H9 (cell line): Measurements from ENCODE around the gene ANKRD40. TPM values are rescaled to one million over a fixed set of nuclear protein-coding genes. Genes with fewer than 3 reads are reported as not detected.

Source experiments
- DNase-seq: peaks from one replicate; pipeline ENCODE4 v3.0.0-alpha.2; 2017
- H2AFZ ChIP-seq: one replicate; pipeline ENCODE4 v1.6.1; 2013; ENCODE audit warnings: mild to moderate bottlenecking, low read length, control low read depth, moderate library complexity
- H2AK5ac ChIP-seq: 2 replicates; pipeline ENCODE4 v1.6.1; 2013; ENCODE audit warnings: low read length, control low read depth, mixed read lengths; ENCODE audit not compliant: insufficient read length
- H2BK120ac ChIP-seq: one replicate; pipeline ENCODE4 v1.6.1; 2013; ENCODE audit warnings: low read depth, mild to moderate bottlenecking, low read length, control low read depth, inconsistent platforms; ENCODE audit not compliant: poor library complexity, severe bottlenecking
- H2BK12ac ChIP-seq: 2 replicates; pipeline ENCODE4 v1.6.1; 2013; ENCODE audit warnings: low read length, control low read depth, mixed read lengths, low read depth; ENCODE audit not compliant: insufficient read length
- H2BK15ac ChIP-seq: 2 replicates; pipeline ENCODE4 v1.6.1; 2013; ENCODE audit warnings: low read depth, low read length, control low read depth
- H2BK20ac ChIP-seq: one replicate; pipeline ENCODE4 v1.6.1; 2013; ENCODE audit warnings: low read depth, mild to moderate bottlenecking, low read length, control low read depth, inconsistent platforms; ENCODE audit not compliant: poor library complexity, severe bottlenecking
- H2BK5ac ChIP-seq: 2 replicates; pipeline ENCODE4 v1.6.1; 2013; ENCODE audit warnings: low read length, control low read depth, mixed read lengths; ENCODE audit not compliant: insufficient read length
- H3K14ac ChIP-seq: 2 replicates; pipeline ENCODE4 v1.6.1; 2013; ENCODE audit warnings: low read length, control low read depth; ENCODE audit not compliant: insufficient read depth
- H3K18ac ChIP-seq: 2 replicates; pipeline ENCODE4 v1.6.1; 2013; ENCODE audit warnings: low read depth, mild to moderate bottlenecking, mixed read lengths, low read length, control low read depth; ENCODE audit not compliant: insufficient read length
- H3K23ac ChIP-seq: 2 replicates; pipeline ENCODE4 v1.6.1; 2013; ENCODE audit warnings: low read length, control low read depth, mixed read lengths, low read depth; ENCODE audit not compliant: insufficient read length
- H3K23me2 ChIP-seq: 2 replicates; pipeline ENCODE4 v1.6.1; 2013; ENCODE audit warnings: low read depth, mild to moderate bottlenecking, mixed read lengths, low read length, control low read depth; ENCODE audit not compliant: insufficient read length, poor library complexity, severe bottlenecking
- H3K27ac ChIP-seq: 2 replicates; pipeline ENCODE4 v1.5.1; 2013; ENCODE audit warnings: low read length, control low read depth, mixed read lengths, low read depth; ENCODE audit not compliant: insufficient read length
- H3K27me3 ChIP-seq: 2 replicates; pipeline ENCODE4 v1.6.1; 2013; ENCODE audit warnings: low read length, control low read depth, inconsistent platforms; ENCODE audit not compliant: insufficient read depth
- H3K4ac ChIP-seq: 2 replicates; pipeline ENCODE4 v1.6.1; 2013; ENCODE audit warnings: low read depth, mild to moderate bottlenecking, control low read depth, inconsistent platforms, low read length, moderate library complexity
- H3K4me1 ChIP-seq: 2 replicates; pipeline ENCODE4 v1.6.1; 2013; ENCODE audit warnings: low read length, control low read depth, inconsistent platforms; ENCODE audit not compliant: insufficient read depth
- H3K4me2 ChIP-seq: 2 replicates; pipeline ENCODE4 v1.6.1; 2013; ENCODE audit warnings: low read length, control low read depth, mixed read lengths; ENCODE audit not compliant: insufficient read length, insufficient read depth
- H3K56ac ChIP-seq: 2 replicates; pipeline ENCODE4 v1.6.1; 2013; ENCODE audit warnings: low read depth, mild to moderate bottlenecking, mixed read lengths, low read length, control low read depth; ENCODE audit not compliant: insufficient read length
- H3K79me1 ChIP-seq: 2 replicates; pipeline ENCODE4 v1.6.1; 2013; ENCODE audit warnings: low read depth, mild to moderate bottlenecking, moderate library complexity, low read length, control low read depth, inconsistent platforms; ENCODE audit not compliant: insufficient read depth, poor library complexity, severe bottlenecking
- H3K79me2 ChIP-seq: 2 replicates; pipeline ENCODE4 v1.6.1; 2013; ENCODE audit warnings: low read length, control low read depth, inconsistent platforms; ENCODE audit not compliant: insufficient read depth
- H3K9ac ChIP-seq: 2 replicates; pipeline ENCODE4 v1.6.1; 2013; ENCODE audit warnings: low read length, control low read depth, mixed read lengths; ENCODE audit not compliant: insufficient read length; ENCODE audit errors: extremely low read depth
- H3K9me3 ChIP-seq: one replicate; pipeline ENCODE4 v1.6.1; 2013; ENCODE audit warnings: low read depth, low read length, inconsistent platforms; ENCODE audit not compliant: control insufficient read depth
- H3T11ph ChIP-seq: one replicate; pipeline ENCODE4 v1.6.1; 2013; ENCODE audit warnings: mild to moderate bottlenecking, low read length, control low read depth, inconsistent platforms
- H4K20me1 ChIP-seq: one replicate; pipeline ENCODE4 v1.6.1; 2013; ENCODE audit not compliant: control insufficient read depth, insufficient read length, insufficient read depth
- H4K5ac ChIP-seq: 2 replicates; pipeline ENCODE4 v1.6.1; 2013; ENCODE audit warnings: low read depth, mild to moderate bottlenecking, mixed read lengths, low read length, control low read depth; ENCODE audit not compliant: insufficient read length
- H4K8ac ChIP-seq: replicated peaks from 2 replicates; pipeline ENCODE4 v1.6.1; 2013; ENCODE audit warnings: low read length, control low read depth, mixed read lengths, low read depth; ENCODE audit not compliant: insufficient read length
- H4K91ac ChIP-seq: 2 replicates; pipeline ENCODE4 v1.6.1; 2013; ENCODE audit warnings: low read depth, mild to moderate bottlenecking, moderate library complexity, mixed read lengths, low read length, control low read depth; ENCODE audit not compliant: insufficient read length
- H3K27ac Mint-ChIP-seq, 3 experiments: 2 replicates in 2 of 3; 3 replicates in 1 of 3; pipeline ENCODE4 v1.8.0; 2020 to 2021; ENCODE audit warnings: mixed read lengths in 3 of 3, mild to moderate bottlenecking in 1 of 3, moderate library complexity in 1 of 3
- H3K27me3 Mint-ChIP-seq: 2 replicates; pipeline ENCODE4 v1.8.0; 2021; ENCODE audit warnings: low read depth, mild to moderate bottlenecking, moderate library complexity, mixed read lengths
- H3K36me3 Mint-ChIP-seq, 3 experiments: 2 replicates in 2 of 3; 3 replicates in 1 of 3; pipeline ENCODE4 v1.8.0; 2020 to 2021; ENCODE audit warnings: low read depth in 3 of 3, mixed read lengths in 3 of 3; ENCODE audit not compliant: insufficient read depth in 1 of 3
- H3K4me1 Mint-ChIP-seq, 2 experiments: 2 replicates each; pipeline ENCODE4 v1.8.0; 2020; ENCODE audit warnings: mixed read lengths in 2 of 2
- H3K4me3 Mint-ChIP-seq, 2 experiments: 2 replicates in 1 of 2; 3 replicates in 1 of 2; pipeline ENCODE4 v1.8.0; 2020 to 2021; ENCODE audit warnings: mild to moderate bottlenecking in 2 of 2, mixed read lengths in 2 of 2, moderate library complexity in 1 of 2
- H3K9me3 Mint-ChIP-seq, 2 experiments: 2 replicates in 1 of 2; 3 replicates in 1 of 2; pipeline ENCODE4 v1.8.0; 2020; ENCODE audit warnings: mild to moderate bottlenecking in 2 of 2, mixed read lengths in 2 of 2, moderate library complexity in 1 of 2
- WGBS: extraction: QIAGEN DNeasy Blood & Tissue Kit; methylation state at CpG from one replicate; pipeline ENCODE4 v1.1.7; 2013; ENCODE audit warnings: missing lambda C conversion rate, low lambda C conversion rate, mixed read lengths; ENCODE audit not compliant: insufficient read length; ENCODE audit errors: extremely low coverage; 5-methylcytosine and 5-hydroxymethylcytosine counted together
- long read RNA-seq: library from polyadenylated mRNA; unstranded; transcript quantifications from one replicate; pipeline ENCODE4 v2.0.0, GENCODE V29; 2020
- total RNA-seq: library from RNA; stranded (reverse); gene quantifications from 2 replicates; pipeline ENCODE4 v1.2.1, GENCODE V29; 2021
- TF ChIP-seq, protein P1 (sequence below): fragments of 200-600 bp; sonication (generic); conservative IDR thresholded peaks from 3 replicates; pipeline ENCODE4 v1.8.0; 2021; ENCODE audit warnings: antibody characterized with exemption, mild to moderate bottlenecking

The ANKRD40 gene, protein sequence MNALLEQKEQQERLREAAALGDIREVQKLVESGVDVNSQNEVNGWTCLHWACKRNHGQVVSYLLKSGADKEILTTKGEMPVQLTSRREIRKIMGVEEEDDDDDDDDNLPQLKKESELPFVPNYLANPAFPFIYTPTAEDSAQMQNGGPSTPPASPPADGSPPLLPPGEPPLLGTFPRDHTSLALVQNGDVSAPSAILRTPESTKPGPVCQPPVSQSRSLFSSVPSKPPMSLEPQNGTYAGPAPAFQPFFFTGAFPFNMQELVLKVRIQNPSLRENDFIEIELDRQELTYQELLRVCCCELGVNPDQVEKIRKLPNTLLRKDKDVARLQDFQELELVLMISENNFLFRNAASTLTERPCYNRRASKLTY
- total RNA-seq: 54.3 and 56.1 TPM in 2 replicates
- long read RNA-seq, full-length matches to known transcripts: 23 of 32 reads
- long read RNA-seq, partial matches to known transcripts: 4 of 32 reads
- long read RNA-seq, other reads (novel, unspliced or antisense): 5 of 32 reads

DNA sequence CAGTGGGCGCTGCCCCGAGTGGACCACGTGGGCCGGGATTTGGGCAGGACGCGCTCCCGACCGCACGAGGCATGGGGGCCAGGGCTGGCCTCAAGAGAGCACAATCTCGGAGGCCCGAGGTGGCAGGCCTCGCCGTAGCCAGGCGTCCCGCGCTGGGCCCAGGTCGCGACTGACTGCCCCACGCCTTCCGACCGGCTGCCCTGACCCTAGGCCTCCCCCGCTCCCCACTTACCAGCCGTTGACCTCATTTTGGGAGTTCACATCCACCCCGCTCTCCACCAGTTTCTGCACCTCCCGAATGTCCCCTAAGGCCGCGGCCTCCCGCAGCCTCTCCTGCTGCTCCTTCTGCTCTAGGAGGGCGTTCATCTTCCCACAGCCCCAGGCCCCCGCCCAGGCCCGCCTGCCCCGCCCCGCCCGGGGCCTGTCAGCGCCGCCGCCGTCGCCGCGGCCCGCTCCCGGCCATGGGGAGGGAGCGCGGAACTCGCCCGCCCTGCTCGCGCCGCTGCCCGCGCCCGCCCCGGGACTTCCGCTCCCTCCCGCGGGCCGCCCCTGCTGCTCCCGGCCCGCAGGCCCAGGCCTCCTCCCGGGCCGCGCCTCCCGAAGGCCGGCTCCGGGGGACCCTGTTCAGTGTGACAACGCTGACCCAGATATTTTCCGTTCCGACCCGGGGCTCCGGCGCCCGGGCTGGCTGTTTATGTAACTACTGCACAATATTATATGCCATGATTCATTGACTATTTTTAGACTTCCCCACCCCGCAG is at the start of gene ANKRD40:
Gene ANKRD40, minus strand, starts transcription at position 626 of the 761 bp plus-strand sequence. Its CDS starts 260 bp downstream, at position 366.
- H4K20me1 ChIP-seq: no peaks in the 10 kb centered on the region
- peak within 1 kb of the TSS; percentile 43 for H3K18ac ChIP-seq
- Mint-ChIP-seq H3K9me3 (no peaks in the 10 kb centered on the region), H3K27ac (peak within 1 kb of the TSS; percentile 97 to 99 (median 97)), H3K4me1 (peaks cover 23 to 25% of the 10 kb centered on the region in 2 experiments), H3K36me3 (peaks cover 10 to 20% (median 16%) of the 10 kb centered on the region in 3 experiments), H3K27me3 (no peaks in the 10 kb centered on the region; the same call in 1 of the 2 replicates), H3K4me3 (peak within 1 kb of the TSS; percentile 90 to 96)
- no peak within 1 kb of the TSS for H2AK5ac ChIP-seq
- peak within 1 kb of the TSS; percentile 97 for H4K8ac ChIP-seq
- WGBS: no CpG with 5 or more reads among the region's 74 CpGs
- H3K4me1 ChIP-seq: no peaks in the 10 kb centered on the region; the same call in 1 of the 2 replicates
- H3K79me2 ChIP-seq: no peaks in the 10 kb centered on the region
- no peak within 1 kb of the TSS for H2BK12ac ChIP-seq
- no peak within 1 kb of the TSS for H3K4ac ChIP-seq
- H3K56ac ChIP-seq: no peak within 1 kb of the TSS
- peak within 1 kb of the TSS; percentile 85 for H3K9ac ChIP-seq
- H3K4me2 ChIP-seq: peak within 1 kb of the TSS; percentile 95
- H3K23ac ChIP-seq: no peak within 1 kb of the TSS
- TF ChIP-seq, protein P1, sequence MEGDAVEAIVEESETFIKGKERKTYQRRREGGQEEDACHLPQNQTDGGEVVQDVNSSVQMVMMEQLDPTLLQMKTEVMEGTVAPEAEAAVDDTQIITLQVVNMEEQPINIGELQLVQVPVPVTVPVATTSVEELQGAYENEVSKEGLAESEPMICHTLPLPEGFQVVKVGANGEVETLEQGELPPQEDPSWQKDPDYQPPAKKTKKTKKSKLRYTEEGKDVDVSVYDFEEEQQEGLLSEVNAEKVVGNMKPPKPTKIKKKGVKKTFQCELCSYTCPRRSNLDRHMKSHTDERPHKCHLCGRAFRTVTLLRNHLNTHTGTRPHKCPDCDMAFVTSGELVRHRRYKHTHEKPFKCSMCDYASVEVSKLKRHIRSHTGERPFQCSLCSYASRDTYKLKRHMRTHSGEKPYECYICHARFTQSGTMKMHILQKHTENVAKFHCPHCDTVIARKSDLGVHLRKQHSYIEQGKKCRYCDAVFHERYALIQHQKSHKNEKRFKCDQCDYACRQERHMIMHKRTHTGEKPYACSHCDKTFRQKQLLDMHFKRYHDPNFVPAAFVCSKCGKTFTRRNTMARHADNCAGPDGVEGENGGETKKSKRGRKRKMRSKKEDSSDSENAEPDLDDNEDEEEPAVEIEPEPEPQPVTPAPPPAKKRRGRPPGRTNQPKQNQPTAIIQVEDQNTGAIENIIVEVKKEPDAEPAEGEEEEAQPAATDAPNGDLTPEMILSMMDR: no peak
- no peak within 1 kb of the TSS for H2BK20ac ChIP-seq
- H2BK120ac ChIP-seq: no peak within 1 kb of the TSS
- H4K91ac ChIP-seq: no peak within 1 kb of the TSS
- no peak within 1 kb of the TSS for H3T11ph ChIP-seq
- no peak within 1 kb of the TSS for H2BK5ac ChIP-seq
- H3K27me3 ChIP-seq: no peaks in the 10 kb centered on the region
- H3K9me3 ChIP-seq: no peaks in the 10 kb centered on the region
- H3K23me2 ChIP-seq: peaks cover 5% of the 10 kb centered on the region
- DNase-seq: peak; percentile 73
- H3K27ac ChIP-seq: peak within 1 kb of the TSS; percentile 70
- H3K14ac ChIP-seq: peak within 1 kb of the TSS; percentile 49
- no peak within 1 kb of the TSS for H2BK15ac ChIP-seq
- H4K5ac ChIP-seq: peak within 1 kb of the TSS; percentile 85
- peak within 1 kb of the TSS; percentile 91 for H2AFZ ChIP-seq
- peaks cover 6% of the 10 kb centered on the region for H3K79me1 ChIP-seq
